ENCODE results near the gene ADCY9.

The ADCY9 gene

GRCh38 chr16:4123616-4124300 lies 7.5 kb upstream of the ADCY9 start:
- DNase-seq (ENCODE audit: low read depth), result no peak

- DNase-seq (ENCODE audit: low read depth), result no peak
Measured at GRCh38 chr16:4120176-4120575, 3.9 kb upstream of the ADCY9 start.

GRCh38 chr16:4117250-4117578 lies 972 bp upstream of the ADCY9 start:
- no peak for DNase-seq (ENCODE audit: low read depth)

DNA sequence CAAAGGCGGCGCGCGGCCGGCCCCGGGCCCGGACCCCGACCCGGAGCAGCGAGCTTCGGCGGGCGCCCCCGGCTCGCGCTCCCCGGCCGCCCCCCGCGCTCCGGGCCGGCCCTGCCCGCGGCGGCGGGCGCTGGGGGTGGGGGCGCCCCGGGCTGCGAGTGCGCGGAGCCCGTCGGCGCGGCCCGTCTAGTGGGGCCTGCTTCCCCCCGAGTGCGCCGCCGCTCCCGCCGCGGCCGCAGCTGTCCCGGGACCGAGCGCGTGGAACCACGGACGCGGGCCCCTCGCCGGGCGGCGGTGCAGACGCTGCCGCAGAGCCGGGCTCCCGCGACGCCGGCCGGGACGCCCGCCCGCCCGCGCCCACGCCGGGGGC lies 308 bp downstream of the ADCY9 start:
- no peak for DNase-seq (ENCODE audit: low read depth)

DNA sequence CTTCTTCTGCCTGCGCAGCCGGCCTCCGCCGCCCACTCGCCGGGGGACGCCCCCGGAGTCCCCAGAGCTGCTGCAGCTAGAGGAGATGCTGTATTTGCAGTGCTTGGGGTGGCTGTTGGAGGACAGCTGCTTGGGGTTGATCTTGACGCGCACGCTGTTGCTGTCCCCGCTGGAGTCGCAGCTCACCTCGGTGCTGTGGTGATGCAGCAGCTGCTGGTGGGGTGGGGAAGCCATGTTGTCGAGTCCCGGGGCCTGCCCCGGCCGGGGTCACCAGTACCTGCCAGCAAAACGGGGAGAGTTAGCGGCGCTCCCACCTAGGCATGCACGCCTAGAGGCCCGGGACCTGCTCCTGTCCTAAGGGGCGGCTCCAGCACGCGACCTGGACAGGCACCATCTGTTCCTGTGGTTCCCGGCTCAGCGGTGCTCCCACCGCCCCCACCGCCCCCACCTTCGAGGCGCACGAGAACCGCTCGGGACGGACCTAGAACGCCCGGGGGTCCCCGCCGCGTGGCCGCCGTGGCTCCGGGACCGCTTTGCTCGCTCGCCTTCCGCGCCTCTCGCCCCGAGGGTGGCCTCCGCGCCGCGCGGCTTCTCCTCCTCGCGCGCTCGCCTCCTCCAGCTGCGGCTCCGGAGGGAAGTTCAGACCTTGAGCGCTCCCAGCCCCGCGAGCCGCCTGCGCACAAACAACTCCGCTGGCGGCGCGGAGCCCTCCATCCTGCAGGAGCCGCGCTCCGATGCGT lies 863 bp downstream of the ADCY9 start:
- peak; percentile 12 for DNase-seq (ENCODE audit: low read depth)

DNA sequence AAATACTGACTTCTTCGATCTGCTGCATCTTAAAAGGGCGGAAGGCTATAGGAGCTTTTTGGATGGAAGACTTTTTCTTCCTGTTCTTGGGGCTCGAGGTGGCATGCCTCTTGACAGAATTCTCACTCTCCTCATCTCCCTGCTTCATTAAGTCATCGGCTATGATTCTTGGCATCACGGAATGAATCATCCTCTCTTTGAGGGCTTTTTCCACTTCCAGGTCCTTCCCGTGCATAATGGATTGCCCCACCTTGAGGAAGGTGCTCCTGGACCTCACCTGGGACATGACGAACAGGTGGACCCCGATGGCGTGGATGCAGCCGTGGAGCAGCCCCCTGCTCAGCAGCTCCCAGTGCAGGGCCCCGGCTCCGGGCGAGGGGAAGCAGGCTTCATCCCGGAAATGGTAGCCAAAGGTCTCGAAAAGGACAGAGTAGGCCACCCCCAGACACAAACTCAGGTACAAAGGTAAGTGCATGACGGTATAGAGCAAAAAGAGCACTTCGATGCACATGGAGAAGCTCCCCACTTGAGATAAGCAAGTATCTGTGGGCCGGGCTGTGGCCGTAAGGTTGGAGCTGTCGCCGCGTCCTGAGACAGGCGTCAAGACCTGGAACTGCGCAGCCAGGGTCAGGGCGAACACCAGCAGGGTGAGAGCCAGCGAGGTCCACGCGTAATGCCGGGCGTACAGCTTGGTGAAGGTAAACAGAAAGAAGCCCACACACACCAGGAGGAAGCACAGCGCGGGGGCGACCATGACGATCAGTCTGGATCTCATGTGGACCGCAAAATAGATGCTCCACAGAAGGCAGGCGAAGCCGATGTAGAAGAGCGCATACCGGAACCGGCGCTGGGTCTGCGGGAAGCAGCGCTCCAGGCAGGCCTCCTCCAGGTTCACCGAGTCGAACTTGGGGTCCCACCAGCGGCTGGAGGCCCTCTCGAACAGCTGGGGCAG lies 1.7 kb downstream of the ADCY9 start:
- DNase-seq (ENCODE audit: low read depth), result no peak

DNA sequence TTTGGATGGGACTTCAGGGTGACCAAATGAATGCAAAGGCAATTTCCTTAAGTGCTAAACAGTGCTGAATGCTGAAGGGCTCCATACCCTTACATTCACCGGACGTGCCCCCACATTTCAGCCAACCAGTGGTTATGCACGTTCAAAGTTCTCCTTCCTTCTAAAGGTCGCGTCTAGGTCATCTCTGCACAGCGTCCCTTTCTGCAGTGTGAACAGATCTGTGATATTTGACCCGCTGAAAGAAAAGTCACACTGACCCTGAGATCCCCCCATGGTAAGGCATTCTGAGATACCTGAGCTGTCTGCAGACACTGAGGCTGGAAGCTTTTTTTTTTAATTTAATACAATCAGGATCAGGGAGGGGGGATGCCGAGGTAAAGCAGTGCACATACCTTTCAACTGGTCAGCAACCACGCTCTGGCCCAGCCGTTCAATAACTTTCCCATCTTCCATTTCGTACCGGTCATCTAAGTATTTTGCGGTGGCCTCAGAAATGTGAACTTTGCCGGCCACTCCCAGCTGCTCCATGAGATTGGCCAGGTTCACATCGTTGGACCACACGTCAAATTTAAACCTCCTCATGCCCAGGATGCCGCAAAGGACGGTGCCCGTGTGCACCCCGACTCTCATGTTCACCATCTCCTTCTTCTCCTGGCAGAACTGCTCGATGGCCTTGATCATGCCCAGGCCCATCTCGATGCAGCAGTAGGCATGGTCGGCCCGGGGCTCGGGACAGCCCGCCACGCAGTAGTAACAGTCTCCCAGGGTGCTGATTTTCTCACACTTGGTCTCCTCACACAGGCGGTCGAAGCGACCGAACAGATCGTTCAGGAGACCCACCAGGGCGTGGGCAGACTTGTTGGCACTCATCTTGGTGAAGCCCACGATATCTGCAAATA lies 2.6 kb downstream of the ADCY9 start:
- no peak for DNase-seq (ENCODE audit: low read depth)

GRCh38 chr16:4111748-4112696 lies 4.2 kb downstream of the ADCY9 start:
- no peak for DNase-seq (ENCODE audit: low read depth)

DNA sequence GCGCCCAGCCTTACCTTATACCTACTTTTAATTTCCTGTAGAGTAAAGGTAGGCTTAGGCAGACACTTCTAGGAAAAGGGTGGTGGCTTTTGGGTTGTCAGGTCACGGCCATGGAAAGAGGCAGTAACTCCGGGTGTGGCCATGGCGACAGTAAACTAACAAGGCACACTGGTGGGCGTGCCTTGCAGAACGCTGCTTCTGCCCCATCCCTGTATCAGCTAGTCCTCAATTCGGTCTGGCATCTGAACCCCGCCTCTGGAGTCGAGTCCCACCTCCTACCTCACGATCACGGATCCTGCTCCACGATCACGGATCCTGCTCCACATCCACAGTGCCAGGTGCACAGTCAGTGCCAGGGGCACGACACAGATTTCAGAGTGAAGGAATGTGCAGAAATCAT lies 5.6 kb downstream of the ADCY9 start:
- DNase-seq (ENCODE audit: low read depth), result no peak

DNA sequence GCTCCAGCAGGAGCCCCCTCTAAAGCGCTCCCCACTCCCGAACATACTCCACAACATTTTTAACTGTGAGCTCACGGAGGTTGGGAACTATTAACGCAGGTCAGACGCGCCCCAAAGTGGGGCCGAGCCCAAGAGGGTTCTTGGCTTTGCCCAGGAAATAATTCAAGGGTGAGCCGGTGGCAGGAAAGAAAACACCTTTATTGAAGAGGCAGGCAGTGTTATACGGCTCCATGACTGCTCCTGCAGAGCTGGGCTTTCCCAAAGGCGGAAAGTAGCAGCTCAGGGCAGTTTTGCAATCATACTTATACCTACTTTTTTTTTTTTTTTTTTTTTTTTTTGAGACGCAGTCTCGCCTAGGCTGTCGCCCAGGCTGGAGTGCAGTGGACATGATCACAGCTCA lies 6.2 kb downstream of the ADCY9 start:
- no peak for DNase-seq (ENCODE audit: low read depth)

- DNase-seq (ENCODE audit: low read depth), result no peak
Measured at GRCh38 chr16:4109250-4109736, 6.9 kb downstream of the ADCY9 start.

DNA sequence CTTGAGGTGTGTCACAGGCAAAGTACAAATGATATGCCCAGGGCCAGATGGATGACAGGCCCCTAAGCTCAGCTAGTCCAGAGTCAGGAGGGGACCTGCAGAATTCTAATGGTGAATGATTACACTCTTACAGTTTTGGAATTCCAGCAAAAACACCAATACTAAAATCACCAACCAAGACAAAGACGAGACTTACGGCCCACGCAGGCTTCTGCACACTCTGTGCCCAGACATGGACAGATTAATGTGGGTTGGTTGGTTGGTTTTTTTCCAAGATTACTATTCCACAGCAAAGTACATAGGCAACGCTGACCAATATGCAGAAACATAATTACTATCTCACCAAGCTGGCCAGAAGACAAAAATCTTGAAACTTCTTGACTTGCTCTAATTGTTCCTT lies 9.7 kb downstream of the ADCY9 start:
- no peak for DNase-seq (ENCODE audit: low read depth)

GRCh38 chr16:4105848-4106247 lies 10.4 kb downstream of the ADCY9 start:
- DNase-seq (ENCODE audit: low read depth), result no peak

GRCh38 chr16:4103745-4104144 lies 12.5 kb downstream of the ADCY9 start:
- no peak for DNase-seq (ENCODE audit: low read depth)

DNA sequence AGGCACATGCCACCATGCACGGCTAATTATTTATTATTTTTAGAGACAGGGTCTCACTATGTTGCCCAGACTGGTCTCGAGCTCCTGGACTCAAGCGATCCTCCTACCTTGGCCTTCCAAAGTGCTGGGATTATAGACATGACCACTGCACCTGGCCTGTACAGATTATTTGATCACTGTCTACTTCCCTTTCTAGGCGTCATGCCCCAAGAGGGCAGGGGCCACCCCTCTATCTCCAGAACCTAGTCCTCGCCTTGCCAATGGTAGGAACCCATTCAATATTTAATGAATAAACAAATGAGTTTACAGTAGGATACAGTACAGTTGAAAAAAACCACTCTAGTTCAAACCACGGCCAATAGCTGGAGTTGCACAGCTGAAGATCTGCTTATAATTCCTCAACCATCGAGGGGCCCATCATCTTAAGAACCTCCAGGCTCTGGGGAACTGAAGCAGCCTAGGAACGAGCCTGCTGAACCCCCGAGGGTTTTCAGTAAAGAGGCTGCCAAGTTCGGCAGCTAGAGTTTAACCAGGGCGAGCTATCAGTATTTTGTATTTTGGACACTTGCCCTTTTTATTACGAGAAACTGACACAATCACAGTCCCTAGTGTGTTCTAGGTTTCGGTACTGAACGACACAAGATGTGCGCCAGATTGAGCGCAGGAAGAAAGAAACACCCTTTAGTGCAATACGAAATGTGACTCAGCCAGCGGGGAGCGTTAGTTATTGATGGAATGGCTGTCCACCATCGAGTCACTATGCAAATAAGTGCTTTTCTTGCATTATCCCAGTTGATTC lies 14.6 kb downstream of the ADCY9 start:
- no peak for DNase-seq (ENCODE audit: low read depth)

- no peak for DNase-seq (ENCODE audit: low read depth)
Measured at GRCh38 chr16:4098501-4098900, 17.7 kb downstream of the ADCY9 start.

DNA sequence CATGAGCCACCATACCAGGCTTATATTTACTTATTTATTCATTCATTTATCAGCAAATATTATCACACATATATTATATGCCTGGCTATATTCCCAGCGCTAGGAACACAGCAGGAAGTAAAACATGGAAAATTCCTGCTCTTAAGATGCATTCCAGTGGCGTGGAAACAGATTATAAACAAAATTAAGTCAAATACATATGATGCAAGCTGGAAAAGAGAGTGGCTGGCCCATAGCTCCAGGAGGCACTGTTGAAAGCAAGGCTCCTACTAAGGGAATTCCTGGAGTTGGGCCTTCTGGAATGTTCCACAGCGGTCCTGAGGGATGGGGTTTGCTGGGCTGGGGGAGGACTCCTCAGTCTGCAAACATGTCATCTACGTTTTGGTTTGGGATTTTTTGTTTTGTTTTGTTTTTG lies 18.4 kb downstream of the ADCY9 start:
- DNase-seq (ENCODE audit: low read depth), result no peak

- no peak for DNase-seq (ENCODE audit: low read depth)
Measured at GRCh38 chr16:4096509-4096908, 19.7 kb downstream of the ADCY9 start.

GRCh38 chr16:4094127-4094773 lies 22.0 kb downstream of the ADCY9 start:
- DNase-seq (ENCODE audit: low read depth), result no peak
